NCI-H1105 treated with DMSO at 0.1 percent for 48 hours (cell line): Measurements from ENCODE around the gene PLD1.

Experiments used
- DNase-seq: peaks from one replicate; lab custom pipeline; 2025; lab: John Stamatoyannopoulos, UW

Gene PLD1

GRCh38 chr3:171561596-171562323 lies 248.5 kb downstream of the PLD1 start:
- no peak for DNase-seq

- DNase-seq: no peak
Observed at GRCh38 chr3:171559586-171559985, 250.7 kb downstream of the PLD1 start.

GRCh38 chr3:171558188-171558696 lies 252.0 kb downstream of the PLD1 start:
- DNase-seq: no peak

GRCh38 chr3:171557173-171557572 lies 253.1 kb downstream of the PLD1 start:
- DNase-seq: no peak

- peak; percentile 85 for DNase-seq
Observed at GRCh38 chr3:171556574-171557145, 253.6 kb downstream of the PLD1 start.

GRCh38 chr3:171556148-171556547 lies 254.1 kb downstream of the PLD1 start:
- peak; percentile 85 for DNase-seq

- DNase-seq: no peak
Observed at GRCh38 chr3:171553086-171553485, 257.2 kb downstream of the PLD1 start.

GRCh38 chr3:171552531-171552930 lies 257.8 kb downstream of the PLD1 start:
- DNase-seq: no peak

- no peak for DNase-seq
Observed at GRCh38 chr3:171551296-171551695, 259.0 kb downstream of the PLD1 start.
